Cortex of kidney (tissue), 1 donor: ENCODE results near the gene SCYL3.
"Not testable (repeated sequence)": the region's sequence is repeated elsewhere in the genome, so short reads cannot be mapped to it uniquely, and the experiment has no call there.

Source experiments
- DNase-seq: peaks from one replicate; lab custom pipeline; 2025; lab: John Stamatoyannopoulos, UW

Gene SCYL3

DNA sequence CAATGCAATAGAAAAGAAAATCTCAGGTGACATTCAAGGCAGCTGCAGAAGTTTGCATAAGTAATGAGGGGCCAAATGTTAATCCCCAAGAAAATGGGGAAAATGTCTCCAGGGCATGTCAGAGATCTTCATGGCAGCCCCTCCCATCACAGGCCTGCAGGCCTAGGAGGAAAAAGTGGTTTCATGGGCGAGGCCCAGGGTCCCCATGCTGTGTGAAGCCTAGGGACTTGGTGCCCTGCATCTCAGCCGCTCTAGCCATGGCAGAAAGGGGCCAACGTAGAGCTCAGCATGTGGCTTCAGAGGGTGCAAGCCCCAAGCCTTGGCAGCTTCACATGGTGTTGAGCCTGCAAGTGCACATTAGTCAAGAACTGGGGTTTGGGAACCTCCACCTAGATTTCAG lies 21.7 kb downstream of the SCYL3 start:
- not testable (repeated sequence) for DNase-seq

DNA sequence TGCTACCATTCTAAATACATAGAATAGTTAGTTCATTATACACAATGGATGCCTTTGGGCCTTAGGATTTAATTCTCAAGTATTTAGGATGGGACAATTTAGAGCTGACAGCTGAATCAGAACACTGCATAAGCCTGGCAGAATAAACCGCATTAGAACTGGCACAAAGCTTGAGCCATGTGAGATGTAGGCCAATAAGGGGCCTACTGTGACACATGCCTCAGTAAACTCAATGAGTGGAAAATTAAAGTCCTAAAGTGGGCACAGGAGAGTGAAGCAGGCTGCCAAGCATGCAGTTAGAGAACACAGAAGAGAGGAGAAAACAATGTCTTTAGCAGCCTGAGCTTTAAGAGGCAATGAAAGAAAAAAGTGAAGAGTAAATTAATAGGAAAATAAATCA lies 24.3 kb downstream of the SCYL3 start:
- DNase-seq = no peak

DNA sequence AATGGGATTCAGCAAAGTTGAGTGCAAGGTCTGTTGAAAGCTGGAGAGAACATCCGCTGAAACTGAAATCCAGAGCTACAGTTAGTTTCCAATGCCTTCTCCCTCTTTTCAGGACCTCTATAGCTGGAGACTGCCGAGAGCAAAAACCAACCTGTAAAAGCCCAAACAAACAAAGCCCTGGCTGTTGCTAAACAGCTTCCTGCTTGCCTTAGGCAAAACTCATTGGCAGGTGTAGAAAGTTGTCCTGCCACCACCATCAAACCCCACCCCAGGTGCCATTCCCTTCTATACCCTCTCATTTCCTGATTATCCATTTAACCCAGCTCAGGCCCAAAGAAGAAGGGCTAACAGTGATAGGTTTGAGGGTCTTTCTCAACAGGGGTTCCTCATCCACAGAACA lies 24.7 kb downstream of the SCYL3 start:
- DNase-seq = no peak

DNA sequence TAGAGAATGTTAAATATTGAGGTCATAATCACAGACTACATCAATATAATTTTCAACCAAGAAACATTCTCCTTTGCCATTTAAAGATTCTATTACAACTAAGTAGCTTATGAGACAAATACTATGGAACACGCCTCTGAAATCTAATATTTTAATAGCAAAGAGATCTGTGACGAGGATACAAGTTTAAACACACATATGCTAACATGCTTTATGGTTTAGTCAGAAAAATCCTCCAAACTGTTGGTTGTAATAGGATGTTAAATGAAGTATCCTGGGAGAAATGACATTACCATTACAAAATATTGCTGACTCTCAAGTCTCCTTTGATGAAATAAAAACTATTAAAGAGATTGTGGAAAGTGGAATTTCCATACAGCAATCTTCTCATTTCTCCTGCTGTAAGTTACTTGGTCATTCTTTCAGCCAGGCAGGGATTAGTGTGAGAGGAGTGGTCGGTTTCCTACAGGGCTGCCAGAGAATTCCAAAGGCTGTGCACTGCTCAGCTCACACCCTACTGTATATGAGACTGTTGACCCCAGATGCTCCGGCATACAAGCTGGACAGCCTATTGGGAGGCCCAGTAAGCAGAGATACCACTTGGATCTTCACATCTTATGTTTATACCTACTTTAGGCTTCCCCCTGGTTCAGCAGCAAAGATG lies 26.6 kb downstream of the SCYL3 start:
- no peak for DNase-seq

DNA sequence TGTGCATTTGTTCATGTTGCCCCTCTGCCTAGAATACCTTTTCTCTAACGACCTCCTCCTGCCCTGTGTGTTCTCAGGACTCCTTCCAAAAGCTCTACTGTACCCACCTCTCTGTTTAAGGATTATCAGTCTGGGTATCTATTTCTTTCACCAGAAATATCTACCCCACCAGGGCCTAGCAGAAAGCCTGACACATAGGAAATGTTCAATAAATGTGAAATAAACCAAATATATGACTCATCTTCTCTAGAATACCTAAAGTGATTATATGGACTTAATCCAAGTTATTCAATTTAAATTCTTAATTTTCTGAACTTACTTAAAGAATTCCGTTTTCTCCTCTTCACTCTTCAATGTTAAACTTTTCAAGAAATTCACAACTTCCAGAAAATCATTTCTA lies 27.1 kb downstream of the SCYL3 start:
- no peak for DNase-seq

DNA sequence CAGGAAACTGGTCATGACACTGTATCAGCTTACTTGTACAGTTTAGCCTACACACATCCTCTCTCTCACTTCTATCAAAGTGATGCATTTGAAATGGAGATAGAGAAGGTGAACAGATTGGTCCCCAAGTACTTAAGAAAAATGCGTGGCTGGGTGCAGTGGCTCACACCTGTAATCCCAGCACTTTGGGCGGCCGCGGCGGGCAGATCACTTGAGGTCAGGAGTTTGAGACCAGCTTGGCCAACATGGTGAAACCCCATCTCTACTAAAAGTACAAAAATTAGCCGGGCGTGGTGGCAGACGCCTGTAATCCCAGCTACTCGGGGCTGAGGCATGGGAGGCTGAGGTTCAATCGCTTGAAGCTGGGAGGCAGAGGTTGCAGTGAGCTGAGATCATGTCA lies 29.2 kb downstream of the SCYL3 start:
- not testable (repeated sequence) for DNase-seq

DNA sequence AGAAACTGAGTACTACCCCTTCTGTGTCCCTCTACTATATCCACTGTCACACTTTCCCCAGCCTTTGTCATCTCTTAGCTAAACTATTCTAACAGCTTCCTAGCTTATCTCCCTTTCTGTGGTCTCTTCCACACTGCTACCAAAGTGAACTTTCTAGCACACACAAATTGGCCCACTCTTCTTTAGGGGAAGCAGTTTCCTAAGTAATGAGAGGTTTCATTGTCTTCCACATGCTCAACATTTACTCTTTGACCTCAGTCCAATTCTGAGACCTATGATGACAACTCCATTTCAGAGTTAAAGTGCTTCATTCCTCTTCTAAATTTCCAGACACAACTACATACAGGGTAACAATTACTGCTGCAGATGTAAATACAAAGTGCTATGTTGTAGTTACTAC lies 32.9 kb downstream of the SCYL3 start:
- DNase-seq = no peak

DNA sequence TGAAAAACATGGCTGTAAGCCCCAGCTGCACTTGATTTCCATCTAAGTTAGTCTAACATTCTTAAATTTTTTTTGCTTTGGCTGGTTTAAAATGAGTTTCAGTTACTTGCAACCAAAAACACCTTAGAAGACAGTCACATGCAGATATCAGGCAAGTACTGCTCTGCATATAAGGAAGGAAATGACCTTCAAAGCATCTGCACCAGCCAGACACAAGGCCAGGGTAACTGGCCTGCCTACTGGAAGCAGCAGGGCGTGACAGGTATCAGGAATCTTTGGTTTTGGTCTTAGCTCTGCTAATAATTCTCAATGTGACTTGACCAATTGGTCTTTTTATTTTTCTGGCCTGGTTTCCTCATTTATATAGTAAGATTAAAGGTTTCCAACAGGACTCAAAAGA lies 33.5 kb downstream of the SCYL3 start:
- no peak for DNase-seq

DNA sequence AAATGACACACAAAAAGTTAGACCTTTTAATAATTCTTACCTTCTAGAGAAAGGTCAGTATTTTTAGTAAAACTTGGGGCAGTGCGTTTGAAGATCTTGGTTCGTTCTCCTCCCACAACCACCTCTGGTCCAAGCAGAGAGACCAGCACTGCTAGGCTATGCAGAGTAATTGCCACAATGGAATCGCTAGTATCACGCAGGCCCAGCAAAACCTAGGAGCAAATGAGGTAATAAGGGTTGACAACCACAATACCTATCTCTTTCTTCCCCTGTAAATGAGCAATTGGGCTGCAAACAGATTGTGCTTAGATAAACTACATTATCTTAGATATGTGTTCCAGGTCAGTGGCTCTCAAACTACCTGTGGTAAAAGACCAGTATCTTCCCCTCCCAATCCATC lies 34.7 kb downstream of the SCYL3 start:
- DNase-seq = no peak

DNA sequence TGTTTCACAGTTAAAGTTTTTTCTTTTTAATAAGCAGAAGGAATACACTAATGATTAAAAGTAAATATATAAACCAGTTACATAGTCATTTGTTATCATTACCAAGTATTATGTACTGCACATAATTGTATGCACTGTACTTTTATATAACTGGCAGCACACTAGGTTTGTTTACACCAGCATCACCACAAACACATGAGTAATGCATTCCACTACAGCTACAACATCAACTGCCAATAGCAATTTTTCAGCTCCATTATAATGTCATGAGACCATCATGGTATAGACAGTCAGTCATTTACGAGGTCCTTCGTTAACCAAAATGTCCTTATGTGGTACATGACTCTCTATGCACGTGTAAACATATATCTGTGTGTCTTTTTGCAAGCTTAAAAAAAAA lies 35.2 kb downstream of the SCYL3 start:
- DNase-seq = no peak

DNA sequence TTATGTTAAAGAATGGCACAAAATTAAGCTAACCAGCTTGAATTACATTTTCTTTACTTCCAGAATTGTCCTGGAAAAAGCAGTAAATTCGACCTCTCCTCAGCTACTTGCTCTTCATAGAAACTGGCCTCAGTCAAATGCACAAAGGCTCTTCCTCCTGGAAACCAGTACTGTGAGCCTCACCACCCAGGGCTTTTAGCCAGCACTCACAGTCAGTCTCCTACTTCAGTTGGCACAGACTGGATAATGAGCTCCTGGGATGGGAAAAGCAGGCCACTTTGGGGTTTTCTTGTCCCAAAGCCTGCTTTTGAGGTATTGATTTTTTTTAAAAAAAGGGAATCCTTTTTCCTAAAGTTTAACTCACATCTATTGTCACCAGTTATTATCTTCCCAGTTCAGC lies 40.4 kb downstream of the SCYL3 start:
- no peak for DNase-seq

DNA sequence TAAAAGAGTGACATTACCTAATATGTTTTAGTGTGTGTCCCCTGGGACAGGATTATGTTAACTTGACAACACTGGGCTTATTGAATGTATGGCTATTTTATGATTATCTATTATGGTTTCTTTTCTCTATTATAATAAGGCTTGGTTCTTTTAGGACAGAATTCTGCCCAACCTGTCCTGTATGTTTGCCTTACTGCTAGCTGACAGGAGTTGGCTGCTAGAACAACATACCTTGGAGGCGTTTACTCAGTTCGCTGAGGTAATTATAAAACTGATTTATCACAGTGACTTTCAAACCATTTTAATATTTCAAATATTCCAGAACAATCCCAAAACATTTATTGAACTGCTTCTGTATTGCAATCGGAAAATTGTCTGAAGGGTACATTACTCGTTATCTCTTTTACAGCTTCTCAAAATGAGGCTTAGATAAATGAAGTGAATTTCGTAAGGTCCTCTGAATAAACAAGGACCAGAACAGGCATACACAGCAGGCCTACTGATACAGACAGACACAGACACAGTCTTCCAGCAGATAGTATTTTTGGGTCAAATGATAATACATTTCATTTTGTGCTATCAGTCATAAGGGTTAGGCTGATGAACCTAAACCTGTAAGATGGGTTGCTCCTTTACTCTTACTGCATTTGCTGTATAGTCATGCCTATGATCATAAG lies 44.2 kb downstream of the SCYL3 start:
- DNase-seq = no peak

DNA sequence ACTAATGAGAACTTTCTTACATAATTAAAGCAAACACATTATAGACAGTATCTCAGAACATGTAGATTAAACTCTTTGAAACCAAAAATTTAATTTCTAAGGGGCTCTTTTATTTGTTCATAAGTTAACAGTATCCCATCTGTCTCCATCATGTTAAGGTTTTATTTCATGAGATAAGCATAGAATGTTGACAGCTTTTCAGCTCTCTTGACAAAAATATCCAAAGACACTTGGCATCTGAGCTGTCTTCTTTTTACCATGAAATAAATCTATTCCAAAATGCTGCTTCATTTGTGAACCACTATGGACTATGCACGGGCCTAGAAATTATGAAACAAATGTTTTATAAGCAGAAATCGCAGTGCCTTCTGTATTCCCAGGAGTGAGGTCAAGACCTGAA lies 45.2 kb downstream of the SCYL3 start:
- no peak for DNase-seq

DNA sequence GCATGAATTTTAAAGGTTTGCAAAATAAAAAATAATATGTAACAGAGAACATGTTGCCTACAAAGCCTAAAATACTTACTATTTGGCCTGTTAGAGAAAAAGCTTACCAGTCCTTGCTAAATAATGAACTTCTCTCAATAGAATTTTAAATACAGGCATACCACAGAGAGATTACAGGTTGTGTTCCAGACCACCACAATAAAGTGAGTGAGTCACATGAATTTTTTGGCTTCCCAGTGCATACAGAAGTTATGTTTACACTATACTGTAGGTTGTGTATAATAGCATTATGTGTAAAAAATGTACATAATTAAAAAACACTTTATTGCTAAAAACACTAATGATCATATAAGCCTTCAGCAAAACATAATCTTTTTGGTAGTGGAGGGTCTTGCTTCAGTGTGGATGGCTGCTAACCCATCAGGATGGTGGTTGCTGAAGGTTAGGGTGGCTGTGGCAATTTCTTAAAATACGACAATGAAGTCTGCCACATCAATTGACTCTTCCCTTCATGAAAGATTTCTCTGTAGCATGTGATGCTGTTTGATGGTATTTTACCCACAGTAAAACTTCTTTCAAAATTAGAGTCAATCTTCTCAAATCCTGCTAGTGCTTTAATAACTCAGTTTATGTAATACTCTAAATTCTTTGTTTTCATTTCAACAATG lies 48.6 kb downstream of the SCYL3 start:
- DNase-seq = no peak

DNA sequence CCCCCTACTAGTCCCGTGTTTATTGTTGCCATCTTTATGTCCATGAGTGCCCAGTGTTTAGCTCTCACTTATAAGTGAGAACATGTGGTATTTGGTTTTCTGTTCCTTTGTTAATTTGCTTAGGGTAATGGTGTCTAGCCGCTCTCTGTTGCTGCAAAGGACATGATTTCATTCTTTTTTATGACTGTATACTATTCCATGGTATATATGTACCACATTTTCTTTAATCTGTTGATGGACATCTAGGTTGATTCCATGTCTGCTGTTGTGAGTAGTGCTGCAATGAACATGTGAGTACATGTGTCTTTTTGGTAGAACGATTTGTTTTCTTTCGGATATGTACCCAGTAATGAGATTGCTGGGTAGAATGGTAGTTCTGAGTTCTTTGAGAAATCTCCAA lies 54.8 kb downstream of the SCYL3 start:
- DNase-seq = no peak

DNA sequence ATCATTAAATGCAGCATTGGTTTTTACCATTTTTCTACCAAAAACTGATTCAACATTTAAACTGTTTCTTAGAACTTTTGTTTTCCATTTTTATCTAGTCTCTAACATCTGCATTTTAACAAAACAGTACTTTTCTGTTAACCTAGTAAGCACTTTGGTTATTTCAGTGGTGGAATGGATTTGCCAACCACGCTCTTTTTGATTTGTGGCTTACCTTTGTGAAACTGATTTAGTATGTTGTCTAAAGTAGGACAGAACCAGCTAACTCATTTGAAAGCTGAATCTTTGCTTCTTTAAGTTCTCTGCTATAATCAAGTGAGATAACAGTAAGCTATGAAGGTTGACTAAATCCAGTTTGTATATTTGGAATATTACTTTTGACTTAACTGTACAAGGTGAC lies 57.5 kb downstream of the SCYL3 start:
- no peak for DNase-seq

DNA sequence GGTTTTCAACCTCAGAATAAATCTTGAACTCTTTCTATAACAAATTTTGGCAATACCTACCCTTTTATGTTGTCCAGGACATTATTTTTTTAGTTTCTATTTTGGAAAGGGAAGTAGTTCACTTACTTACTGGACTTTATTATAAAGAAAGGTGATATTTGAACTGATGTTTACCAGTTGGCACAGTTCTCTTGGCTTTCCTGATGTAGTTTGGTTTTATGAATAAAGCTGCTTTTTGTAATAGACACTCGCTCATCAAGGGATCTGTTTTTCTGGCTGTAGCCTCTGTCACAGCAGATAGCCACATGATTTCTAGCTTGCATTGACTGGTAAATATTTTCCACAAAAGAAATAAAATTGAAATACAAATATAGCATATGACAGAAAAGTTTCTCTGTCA lies 58.0 kb downstream of the SCYL3 start:
- no peak for DNase-seq

DNA sequence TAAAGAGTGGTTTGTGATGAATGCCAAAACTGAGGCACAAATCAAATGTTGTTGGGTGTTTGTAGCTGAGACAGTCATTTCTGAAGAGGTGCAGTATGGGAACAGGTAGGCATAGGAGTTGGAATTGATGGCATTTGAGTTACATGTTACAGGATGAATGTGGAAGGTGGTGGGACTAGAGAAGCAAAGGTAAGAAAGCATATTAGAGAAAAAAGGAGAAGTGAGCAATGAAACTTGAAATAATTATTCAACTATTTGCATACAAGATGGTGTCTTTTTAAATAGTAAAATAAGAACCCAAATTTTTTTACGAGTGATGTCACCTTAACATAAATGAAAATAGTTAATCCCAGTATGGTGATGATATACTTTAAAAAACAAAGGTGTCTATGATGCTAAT lies 58.8 kb downstream of the SCYL3 start:
- DNase-seq = no peak

DNA sequence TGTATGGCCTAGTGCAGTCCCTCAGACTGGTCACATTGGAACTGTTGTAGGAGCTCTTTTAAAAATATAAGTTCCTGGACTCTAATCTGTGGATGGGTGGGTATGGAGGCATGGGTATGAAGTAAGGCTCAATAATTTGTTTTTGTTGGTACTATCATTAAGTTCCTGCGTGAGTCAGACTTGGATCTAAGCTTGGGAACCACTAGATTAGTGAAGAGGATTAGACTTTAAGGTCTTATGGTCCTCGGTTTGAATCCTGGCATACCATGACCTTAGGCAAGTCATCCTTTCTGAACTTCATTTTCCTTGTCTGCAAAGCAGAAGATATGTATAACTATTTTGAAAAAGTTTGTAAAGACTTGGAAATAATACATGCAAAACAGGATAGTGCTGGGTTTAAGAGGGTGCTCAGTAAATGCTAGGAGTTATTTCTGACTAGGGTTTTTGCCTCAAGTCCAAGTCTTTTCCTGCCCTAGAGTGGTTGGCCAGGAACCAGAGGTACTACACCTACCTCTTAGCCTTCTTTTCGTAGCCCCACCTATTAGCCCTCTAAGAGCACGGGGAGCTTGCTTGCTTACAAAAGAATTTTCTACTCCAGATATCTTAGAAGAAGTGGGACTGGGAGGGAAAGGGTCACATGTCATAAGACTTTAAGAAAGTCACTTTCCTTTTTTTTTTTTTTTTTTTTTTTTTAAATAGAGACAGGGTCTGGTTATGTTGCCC lies 60.4 kb downstream of the SCYL3 start:
- no peak for DNase-seq

DNA sequence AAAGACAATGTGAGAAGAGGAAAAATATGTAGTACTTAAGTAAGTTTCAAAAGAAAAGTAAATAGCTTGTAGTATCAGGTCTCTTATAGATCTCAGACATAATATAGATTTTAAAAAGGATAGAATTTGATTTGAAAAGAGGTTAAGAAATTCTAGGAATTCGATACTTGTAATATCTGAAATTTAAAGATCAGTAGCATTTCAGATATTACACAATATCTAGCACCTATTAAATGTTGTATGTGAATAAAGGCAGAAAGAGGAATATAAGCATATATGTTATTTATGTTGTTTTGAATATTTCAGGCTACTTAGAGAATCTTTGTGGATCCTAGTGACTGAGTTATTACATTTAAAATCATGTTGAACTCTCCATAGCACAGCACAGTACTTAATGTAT lies 64.0 kb downstream of the SCYL3 start:
- DNase-seq = no peak

DNA sequence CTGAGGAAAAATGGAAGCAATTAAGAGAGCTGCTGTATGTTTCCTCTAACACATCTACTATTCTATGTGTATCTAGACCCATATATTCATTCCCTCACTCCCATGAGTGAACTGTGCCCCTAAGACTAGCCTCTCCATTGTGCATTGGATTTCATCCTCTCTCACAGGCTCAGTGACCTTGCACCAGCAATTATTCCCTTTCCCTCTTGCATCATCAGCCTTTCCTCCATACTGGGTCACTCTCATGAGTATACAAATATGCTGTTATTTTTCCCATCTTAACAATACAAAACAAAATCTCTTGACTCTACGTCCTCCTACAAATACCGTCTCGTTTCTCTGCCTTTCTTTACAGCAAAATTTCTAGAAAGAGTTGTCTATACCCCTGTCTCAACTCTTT lies 69.5 kb downstream of the SCYL3 start:
- DNase-seq = no peak

DNA sequence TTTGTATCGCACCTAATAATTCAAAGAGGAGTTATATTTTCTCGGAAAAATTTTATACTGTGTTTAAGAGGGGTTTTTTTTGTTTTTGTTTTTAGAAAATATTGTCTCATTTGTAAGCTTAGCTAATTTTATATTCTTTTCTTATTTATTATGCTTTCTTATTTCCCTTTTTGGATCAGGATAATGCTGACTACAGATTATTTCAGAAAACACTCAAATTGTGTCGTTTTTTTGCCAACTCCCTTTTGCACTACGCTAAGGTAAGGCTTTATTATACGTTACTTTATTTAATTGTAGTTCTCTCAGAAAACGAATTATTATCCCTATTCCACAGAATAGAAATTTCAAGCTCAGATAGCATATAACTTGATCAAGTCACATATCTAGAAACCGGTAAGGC lies 72.2 kb downstream of the SCYL3 start:
- DNase-seq = no peak

DNA sequence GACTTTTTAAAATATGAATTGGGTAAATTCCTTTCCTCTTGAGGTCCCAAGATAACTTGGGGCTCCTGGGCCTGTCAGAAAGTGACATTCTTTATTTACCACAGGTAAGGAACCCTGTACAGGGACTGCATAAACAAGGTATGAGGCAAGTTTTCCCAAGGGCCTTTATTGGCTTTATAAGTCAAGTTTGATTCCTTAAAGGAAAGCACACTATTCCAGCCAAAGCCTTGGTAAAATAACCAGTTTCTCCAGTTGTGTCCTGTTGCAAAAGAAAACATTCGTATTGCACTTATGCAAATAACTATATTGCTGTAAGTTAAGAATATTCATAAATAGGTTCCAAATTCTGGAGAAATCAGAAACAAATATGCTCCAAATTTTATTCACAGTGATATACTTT lies 77.1 kb downstream of the SCYL3 start:
- DNase-seq = no peak
